Measurements from ENCODE around the gene C1GALT1.

Gene C1GALT1

GRCh38 chr7:7263297-7264230, 81.2 kb downstream of the C1GALT1 start:
- H3K9me2 ChIP-seq (replicated peaks; ENCODE audit: insufficient read depth, low read length): no peaks in the 10 kb centered on the region
- no peak overlapping the region for H3K27ac ChIP-seq (ENCODE audit: low read length)
- H3K9ac ChIP-seq (ENCODE audit: low read length): no peak overlapping the region
- no peak overlapping the region for H2AFZ ChIP-seq (ENCODE audit: low read length)
- H3K79me2 ChIP-seq (ENCODE audit: low read length): no peaks in the 10 kb centered on the region
- H3K36me3 ChIP-seq (replicated peaks; ENCODE audit: insufficient read depth, low read length): no peaks in the 10 kb centered on the region
- H3K9me3 ChIP-seq (replicated peaks; ENCODE audit: insufficient read depth, low read length): no peaks in the 10 kb centered on the region
- no peak for DNase-seq
- H3F3A ChIP-seq (ENCODE audit: insufficient read depth, low read length): 0 out of 2 replicates have a peak, but pooled peaks cover 1% of the 10 kb centered on the region
- no peaks in the 10 kb centered on the region for H3K27me3 ChIP-seq (replicated peaks; ENCODE audit: insufficient read depth, low read length)
- no peaks in the 10 kb centered on the region for H4K20me1 ChIP-seq (ENCODE audit: insufficient read depth, low read length)
- H3K4me3 ChIP-seq (ENCODE audit: low read length): no peak overlapping the region
- TF ChIP-seq EZH2 (optimal IDR thresholded peaks at IDR 0.05; ENCODE audit: low read depth, low read length) (no peak), EZH2phosphoT487 (IDR thresholded peaks at IDR 0.05; ENCODE audit: low read length) (no peak), CTCF (IDR thresholded peaks at IDR 0.05; ENCODE audit: low read length) (no peak)
- H3K4me1 ChIP-seq (ENCODE audit: low read length): no peaks in the 10 kb centered on the region
- H3K4me2 ChIP-seq (ENCODE audit: low read depth, low read length): no peak overlapping the region

- H2AFZ ChIP-seq (ENCODE audit: low read length): no peak overlapping the region
- no peak overlapping the region for H3K27ac ChIP-seq (ENCODE audit: low read length)
- no peak for DNase-seq
- H3K27me3 ChIP-seq (replicated peaks; ENCODE audit: insufficient read depth, low read length): no peaks in the 10 kb centered on the region
- H4K20me1 ChIP-seq (ENCODE audit: insufficient read depth, low read length): no peaks in the 10 kb centered on the region
- no peaks in the 10 kb centered on the region for H3K79me2 ChIP-seq (ENCODE audit: low read length)
- H3K4me1 ChIP-seq (ENCODE audit: low read length): no peaks in the 10 kb centered on the region
- no peak overlapping the region for H3K4me2 ChIP-seq (ENCODE audit: low read depth, low read length)
- no peak overlapping the region for H3K9ac ChIP-seq (ENCODE audit: low read length)
- no peak overlapping the region for H3K4me3 ChIP-seq (ENCODE audit: low read length)
- H3K36me3 ChIP-seq (replicated peaks; ENCODE audit: insufficient read depth, low read length): no peaks in the 10 kb centered on the region
- no peaks in the 10 kb centered on the region for H3K9me2 ChIP-seq (replicated peaks; ENCODE audit: insufficient read depth, low read length)
- no peaks in the 10 kb centered on the region for H3F3A ChIP-seq (ENCODE audit: insufficient read depth, low read length)
- TF ChIP-seq EZH2phosphoT487 (IDR thresholded peaks at IDR 0.05; ENCODE audit: low read length) (no peak), EZH2 (optimal IDR thresholded peaks at IDR 0.05; ENCODE audit: low read depth, low read length) (no peak), CTCF (IDR thresholded peaks at IDR 0.05; ENCODE audit: low read length) (no peak)
- H3K9me3 ChIP-seq (replicated peaks; ENCODE audit: insufficient read depth, low read length): no peaks in the 10 kb centered on the region
These were observed 82.1 kb downstream of the C1GALT1 start for GRCh38 chr7:7264306-7265040.

GRCh38 chr7:7265081-7266075, 83.0 kb downstream of the C1GALT1 start:
- H3K27me3 ChIP-seq (replicated peaks; ENCODE audit: insufficient read depth, low read length): no peaks in the 10 kb centered on the region
- H2AFZ ChIP-seq (ENCODE audit: low read length): no peak overlapping the region
- H3K4me1 ChIP-seq (ENCODE audit: low read length): no peaks in the 10 kb centered on the region
- H3K79me2 ChIP-seq (ENCODE audit: low read length): no peaks in the 10 kb centered on the region
- no peak overlapping the region for H3K4me3 ChIP-seq (ENCODE audit: low read length)
- no peaks in the 10 kb centered on the region for H4K20me1 ChIP-seq (ENCODE audit: insufficient read depth, low read length)
- no peak overlapping the region for H3K4me2 ChIP-seq (ENCODE audit: low read depth, low read length)
- H3K36me3 ChIP-seq (replicated peaks; ENCODE audit: insufficient read depth, low read length): no peaks in the 10 kb centered on the region
- H3F3A ChIP-seq (ENCODE audit: insufficient read depth, low read length): no peaks in the 10 kb centered on the region
- no peak overlapping the region for H3K27ac ChIP-seq (ENCODE audit: low read length)
- no peak for DNase-seq
- no peak overlapping the region for H3K9ac ChIP-seq (ENCODE audit: low read length)
- H3K9me2 ChIP-seq (replicated peaks; ENCODE audit: insufficient read depth, low read length): no peaks in the 10 kb centered on the region
- no peak for TF ChIP-seq EZH2 (optimal IDR thresholded peaks at IDR 0.05; ENCODE audit: low read depth, low read length)
- no peak for TF ChIP-seq EZH2phosphoT487 (IDR thresholded peaks at IDR 0.05; ENCODE audit: low read length)
- no peak for TF ChIP-seq CTCF (IDR thresholded peaks at IDR 0.05; ENCODE audit: low read length)
- H3K9me3 ChIP-seq (replicated peaks; ENCODE audit: insufficient read depth, low read length): no peaks in the 10 kb centered on the region
